ENCODE data around the gene EPB42. TPM values are rescaled to one million over a fixed set of nuclear protein-coding genes. Genes with fewer than 3 reads are reported as not detected.
"Not testable (repeated sequence)": the region's sequence is repeated elsewhere in the genome, so short reads cannot be mapped to it uniquely, and the experiment has no call there.

EPB42 gene
- total and polyA plus RNA-seq, 8 donors = 1.3 TPM; not detected in 7

GRCh38 chr15:43168192-43169107 lies 52.4 kb downstream of the EPB42 start:
- Histone ChIP-seq H3K36me3 (peaks cover 16 to 80% (median 75%) of the 10 kb centered on the region in 4 donors), H3K27ac (peak overlapping the region; percentile 18 to 63 (median 59))
- WGBS, 5 donors = 28 to 60% (median 38%) methylated on average over 2 of the region's 2 CpGs

DNA sequence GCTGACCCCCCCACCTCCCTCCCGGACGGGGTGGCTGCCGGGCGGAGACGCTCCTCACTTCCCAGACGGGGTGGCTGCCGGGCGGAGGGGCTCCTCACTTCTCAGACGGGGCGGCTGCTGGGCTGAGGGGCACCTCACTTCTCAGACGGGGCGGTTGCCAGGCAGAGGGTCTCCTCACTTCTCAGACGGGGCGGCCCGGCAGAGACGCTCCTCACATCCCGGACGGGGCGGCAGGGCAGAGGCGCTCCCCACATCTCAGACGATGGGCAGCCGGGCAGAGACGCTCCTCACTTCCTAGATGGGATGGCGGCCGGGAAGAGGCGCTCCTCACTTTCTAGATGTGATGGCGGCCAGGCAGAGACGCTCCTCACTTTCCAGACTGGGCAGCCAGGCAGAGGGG lies 53.6 kb downstream of the EPB42 start:
- intact Hi-C loops (cut with DNase I; ENCODE audit: low total_unique reads); DNase-seq; H3K27ac ChIP-seq; H3K27me3 ChIP-seq; H3K9me3 ChIP-seq; H3K4me3 ChIP-seq: not testable (repeated sequence)
- WGBS, 5 donors = 93 to 98% (median 96%) methylated on average over 9 to 23 of the region's 28 CpGs
- peaks cover 0 to 18% (median 9%) of the 10 kb centered on the region in 4 donors for H3K4me1 ChIP-seq
- H3K36me3 ChIP-seq = peaks cover 16 to 80% (median 73%) of the 10 kb centered on the region in 4 donors

More at GRCh38 chr15:43168192-43169107, 52.4 kb downstream of the EPB42 start:
- Histone ChIP-seq H3K4me3 (no peak overlapping the region), H3K27me3 (no peaks in the 10 kb centered on the region), H3K4me1 (peaks cover 0 to 18% (median 9%) of the 10 kb centered on the region in 4 donors), H3K9me3 (no peaks in the 10 kb centered on the region)
- DNase-seq = peak in 1 of 2 donors; percentile 41
- intact Hi-C loops (cut with DNase I; ENCODE audit: low total_unique reads) = no loop called here
- TF ChIP-seq POLR2A (IDR thresholded peaks at IDR 0.05) (no peak), POLR2AphosphoS5 (IDR thresholded peaks at IDR 0.05) (peak in 1 of 3 donors; percentile 16)

- H3K27me3 ChIP-seq = no peaks in the 10 kb centered on the region
- intact Hi-C loops (cut with DNase I; ENCODE audit: low total_unique reads) = no loop called here
- DNase-seq = no peak
- H3K27ac ChIP-seq = no peak overlapping the region
- no peak for TF ChIP-seq POLR2A (IDR thresholded peaks at IDR 0.05)
- no peak for TF ChIP-seq POLR2AphosphoS5 (IDR thresholded peaks at IDR 0.05)
- TF ChIP-seq, protein P1, sequence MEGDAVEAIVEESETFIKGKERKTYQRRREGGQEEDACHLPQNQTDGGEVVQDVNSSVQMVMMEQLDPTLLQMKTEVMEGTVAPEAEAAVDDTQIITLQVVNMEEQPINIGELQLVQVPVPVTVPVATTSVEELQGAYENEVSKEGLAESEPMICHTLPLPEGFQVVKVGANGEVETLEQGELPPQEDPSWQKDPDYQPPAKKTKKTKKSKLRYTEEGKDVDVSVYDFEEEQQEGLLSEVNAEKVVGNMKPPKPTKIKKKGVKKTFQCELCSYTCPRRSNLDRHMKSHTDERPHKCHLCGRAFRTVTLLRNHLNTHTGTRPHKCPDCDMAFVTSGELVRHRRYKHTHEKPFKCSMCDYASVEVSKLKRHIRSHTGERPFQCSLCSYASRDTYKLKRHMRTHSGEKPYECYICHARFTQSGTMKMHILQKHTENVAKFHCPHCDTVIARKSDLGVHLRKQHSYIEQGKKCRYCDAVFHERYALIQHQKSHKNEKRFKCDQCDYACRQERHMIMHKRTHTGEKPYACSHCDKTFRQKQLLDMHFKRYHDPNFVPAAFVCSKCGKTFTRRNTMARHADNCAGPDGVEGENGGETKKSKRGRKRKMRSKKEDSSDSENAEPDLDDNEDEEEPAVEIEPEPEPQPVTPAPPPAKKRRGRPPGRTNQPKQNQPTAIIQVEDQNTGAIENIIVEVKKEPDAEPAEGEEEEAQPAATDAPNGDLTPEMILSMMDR (IDR thresholded peaks at IDR 0.05) = no peak
- no peak for TF ChIP-seq EP300 (IDR thresholded peaks at IDR 0.05)
- H3K4me3 ChIP-seq = no peak overlapping the region
- peaks cover 0 to 18% (median 9%) of the 10 kb centered on the region in 4 donors for H3K4me1 ChIP-seq
- H3K9me3 ChIP-seq = no peaks in the 10 kb centered on the region
- H3K36me3 ChIP-seq = peaks cover 11 to 81% (median 73%) of the 10 kb centered on the region in 4 donors
- WGBS, 5 donors = 76 to 94% (median 81%) methylated on average over 2 of the region's 2 CpGs
These were observed 55.0 kb downstream of the EPB42 start for GRCh38 chr15:43165801-43166325.

- H3K4me3 ChIP-seq = no peak overlapping the region
- no peaks in the 10 kb centered on the region for H3K9me3 ChIP-seq
- no peaks in the 10 kb centered on the region for H3K27me3 ChIP-seq
- TF ChIP-seq POLR2AphosphoS5 (IDR thresholded peaks at IDR 0.05) (no peak), EP300 (IDR thresholded peaks at IDR 0.05) (no peak), POLR2A (IDR thresholded peaks at IDR 0.05) (no peak)
- TF ChIP-seq, protein P1 (IDR thresholded peaks at IDR 0.05) = no peak
- peaks cover 36 to 100% (median 97%) of the 10 kb centered on the region in 4 donors for H3K36me3 ChIP-seq
- H3K27ac ChIP-seq = no peak overlapping the region
- DNase-seq = no peak
- intact Hi-C loops (cut with DNase I; ENCODE audit: low total_unique reads) = no loop called here
- no peaks in the 10 kb centered on the region for H3K4me1 ChIP-seq
These were observed 67.5 kb downstream of the EPB42 start for GRCh38 chr15:43153269-43153668.

GRCh38 chr15:43151688-43152087 lies 69.1 kb downstream of the EPB42 start:
- 78 to 83% (median 79%) methylated on average over 2 of the region's 2 CpGs for WGBS, 5 donors
- H3K36me3 ChIP-seq = peaks cover 35 to 100% (median 98%) of the 10 kb centered on the region in 4 donors
- H3K9me3 ChIP-seq = no peaks in the 10 kb centered on the region

More at GRCh38 chr15:43151688-43152087, 69.1 kb downstream of the EPB42 start:
- peak in 1 of 2 donors; percentile 13 for DNase-seq
- no peak for TF ChIP-seq POLR2AphosphoS5 (IDR thresholded peaks at IDR 0.05)
- no peak for TF ChIP-seq EP300 (IDR thresholded peaks at IDR 0.05)
- TF ChIP-seq, protein P1 (IDR thresholded peaks at IDR 0.05) = no peak
- no peak for TF ChIP-seq POLR2A (IDR thresholded peaks at IDR 0.05)
- Histone ChIP-seq H3K27ac (no peak overlapping the region), H3K4me1 (no peaks in the 10 kb centered on the region), H3K4me3 (no peak overlapping the region), H3K27me3 (no peaks in the 10 kb centered on the region)
- intact Hi-C loops (cut with DNase I; ENCODE audit: low total_unique reads) = no loop called here

Data from stomach (tissue), 9 donors.